GM21447 (cell line): ENCODE data around the gene CHRM4.

Experiments used
- ATAC-seq: cut with Tn5 transposase; IDR thresholded peaks from one replicate; pipeline ENCODE4 v1.9.1; 2021; ENCODE audit not compliant: unreplicated experiment

Gene CHRM4

DNA sequence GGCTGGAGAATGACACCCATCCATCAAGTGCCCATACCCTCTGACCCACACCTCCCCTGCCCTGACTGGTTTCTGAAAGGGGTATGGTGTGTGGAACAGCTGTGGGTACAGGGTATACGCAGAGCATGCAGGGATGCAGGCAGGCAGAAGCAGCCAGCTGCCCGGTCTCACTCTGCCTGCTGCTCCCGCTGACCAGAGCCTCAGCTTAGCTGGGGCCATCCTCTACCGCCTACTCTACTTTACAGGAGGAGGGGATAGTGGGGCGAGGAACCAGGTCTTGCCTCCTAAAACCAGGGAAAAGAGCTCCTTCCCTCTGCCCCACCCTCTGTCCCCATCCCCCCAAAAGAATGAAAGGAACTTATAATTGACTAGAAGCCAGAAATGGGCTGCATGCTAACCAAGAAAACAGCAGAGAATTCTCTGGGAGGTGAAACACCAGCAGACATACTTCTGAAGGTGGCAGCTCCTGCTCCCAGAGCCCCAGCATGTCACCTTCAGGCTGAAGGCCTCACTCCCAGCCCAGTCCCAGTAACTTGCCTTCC is 13.0 kb upstream of the CHRM4 start:
- ATAC-seq, result no peak

DNA sequence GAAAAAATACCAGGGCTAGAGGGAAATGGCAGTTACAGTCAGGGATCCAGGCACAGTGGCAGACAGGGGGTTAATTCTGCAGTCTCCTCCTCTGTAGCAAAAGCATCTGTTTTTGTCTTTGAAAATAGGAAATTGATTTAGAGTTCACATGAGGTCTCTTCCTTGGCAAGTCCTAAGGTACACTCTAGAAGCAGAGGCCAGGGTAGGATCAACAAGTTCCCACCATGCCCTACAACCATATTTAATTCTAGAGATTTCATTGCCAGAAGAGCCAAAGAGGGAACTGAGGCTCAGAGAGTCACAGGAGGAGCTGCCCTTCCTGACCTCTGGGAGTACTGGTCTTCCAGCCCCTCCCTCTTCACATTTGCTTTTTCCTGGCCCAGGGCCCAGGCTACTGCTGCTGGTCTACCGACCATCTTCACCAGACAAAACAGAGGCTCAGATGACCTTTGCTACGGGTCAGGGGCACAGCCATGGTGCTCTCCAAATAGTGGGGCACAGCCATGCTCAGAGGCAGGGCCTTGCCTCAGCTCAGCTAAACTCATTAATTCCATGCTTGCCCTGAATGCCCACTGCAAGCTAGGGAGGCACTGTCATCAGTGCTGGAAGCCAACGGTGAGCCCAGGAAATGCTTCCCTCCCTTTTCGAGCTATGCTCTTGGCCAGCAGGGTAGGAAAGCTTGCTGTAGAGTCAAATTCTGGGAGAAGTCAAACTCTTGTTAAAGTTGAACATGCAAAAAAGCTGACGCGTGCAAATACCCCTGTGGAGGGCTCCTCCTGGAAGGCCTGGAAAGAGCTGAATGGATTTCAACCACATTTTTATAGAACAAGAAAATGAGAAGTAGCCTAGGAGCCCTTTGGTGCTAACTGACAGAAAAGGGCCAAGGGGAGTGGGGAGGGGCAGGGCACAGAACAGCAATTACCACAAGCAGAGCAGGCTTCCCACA is 11.7 kb upstream of the CHRM4 start:
- no peak for ATAC-seq

DNA sequence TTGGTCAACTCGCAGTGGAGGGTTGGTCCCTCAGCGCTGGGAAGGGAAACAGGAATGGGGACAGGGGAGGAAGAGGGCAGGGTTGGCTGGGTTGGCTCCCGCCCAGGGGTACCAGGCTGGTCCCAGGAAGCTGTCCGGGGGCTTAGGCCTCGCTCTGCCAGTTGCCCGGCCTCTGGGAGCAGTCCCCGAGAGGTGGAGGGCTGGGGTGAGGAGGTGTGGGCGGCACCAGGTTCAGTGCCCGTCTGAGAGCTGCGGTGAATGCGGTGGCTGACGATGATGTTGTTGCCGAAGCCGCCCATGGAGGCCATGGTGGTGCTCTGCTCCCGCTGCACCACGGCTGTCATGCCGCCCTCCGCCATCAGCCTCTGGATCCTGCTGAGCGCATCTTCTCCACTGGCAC is 6.0 kb upstream of the CHRM4 start:
- ATAC-seq, result no peak

DNA sequence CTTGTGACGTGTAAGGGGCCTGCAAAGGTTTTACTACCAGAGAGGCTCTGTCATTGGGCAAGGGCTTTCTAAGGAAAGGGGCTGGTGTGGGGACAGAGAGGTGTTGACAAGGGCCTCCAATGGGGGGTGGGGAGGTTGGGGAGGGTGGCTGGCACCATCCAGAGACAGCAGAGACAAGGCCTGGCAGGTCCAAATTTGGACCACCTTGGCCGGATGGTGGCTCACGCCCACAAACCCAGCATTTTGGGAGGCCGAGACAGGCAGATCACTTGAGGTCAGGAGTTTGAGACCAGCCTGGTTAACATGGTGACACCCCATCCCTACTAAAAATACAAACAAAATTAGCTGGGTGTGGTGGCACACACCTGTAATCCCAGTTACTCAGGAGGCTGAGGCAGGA is 2.2 kb upstream of the CHRM4 start:
- ATAC-seq, result no peak

DNA sequence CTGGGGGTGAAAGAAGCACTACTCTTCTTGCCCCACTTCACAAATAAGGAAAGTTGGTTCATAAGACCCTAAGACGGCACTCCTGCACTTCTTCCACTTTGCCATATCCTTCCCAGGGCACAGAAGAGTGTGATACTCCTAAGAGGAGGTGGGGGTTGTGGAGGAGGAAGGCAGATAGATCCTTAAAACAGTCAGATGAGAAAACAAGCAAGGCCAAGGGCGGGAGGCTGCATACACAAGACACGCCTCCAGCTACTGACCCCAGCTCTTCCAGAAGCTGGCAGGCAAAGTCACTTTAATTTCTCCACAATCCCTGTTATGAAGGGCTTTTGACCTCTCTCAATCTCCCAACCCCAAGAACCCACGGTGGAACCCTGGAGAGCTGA is 1.6 kb upstream of the CHRM4 start:
- no peak for ATAC-seq

DNA sequence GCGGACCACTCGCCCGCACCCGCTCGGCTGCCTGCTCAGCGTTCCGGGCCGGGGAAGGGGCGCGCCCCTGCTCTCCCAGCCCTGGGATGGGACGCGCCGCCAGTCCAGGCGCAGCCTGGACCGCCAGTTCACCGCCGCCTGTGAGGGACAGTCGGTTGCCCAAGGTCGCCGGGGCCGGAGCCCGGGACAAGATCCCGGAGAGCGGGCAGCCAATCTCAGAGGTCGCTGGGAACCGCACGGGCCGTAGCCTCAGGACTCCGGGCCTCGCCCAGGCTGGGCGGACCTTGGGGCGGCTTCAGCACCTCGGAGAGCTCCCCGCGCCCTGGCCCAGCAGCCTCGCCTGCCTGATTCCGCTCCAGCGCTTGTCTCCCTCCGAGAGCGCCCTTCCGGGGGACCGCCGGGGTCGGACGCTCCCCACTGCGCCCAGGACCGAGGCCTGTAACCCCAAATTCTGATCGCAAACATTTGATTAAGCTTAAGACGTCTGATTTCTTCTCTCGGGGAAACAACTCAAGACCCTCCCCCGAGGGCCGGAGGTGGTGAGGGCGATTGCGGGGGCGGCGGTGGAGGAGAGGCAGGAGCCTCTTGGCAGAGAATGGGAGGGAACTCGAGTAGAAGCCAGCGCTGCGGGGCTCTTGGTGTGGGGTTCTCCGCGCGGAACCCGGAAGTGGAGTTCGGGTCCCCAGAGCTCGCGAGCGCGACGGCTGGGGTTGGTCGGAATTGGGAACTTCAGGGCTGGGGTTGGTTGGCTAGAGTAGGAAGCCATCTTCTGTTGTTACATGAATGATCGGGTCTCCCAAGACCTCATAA is 1.1 kb upstream of the CHRM4 start:
- peak; percentile 57 for ATAC-seq

DNA sequence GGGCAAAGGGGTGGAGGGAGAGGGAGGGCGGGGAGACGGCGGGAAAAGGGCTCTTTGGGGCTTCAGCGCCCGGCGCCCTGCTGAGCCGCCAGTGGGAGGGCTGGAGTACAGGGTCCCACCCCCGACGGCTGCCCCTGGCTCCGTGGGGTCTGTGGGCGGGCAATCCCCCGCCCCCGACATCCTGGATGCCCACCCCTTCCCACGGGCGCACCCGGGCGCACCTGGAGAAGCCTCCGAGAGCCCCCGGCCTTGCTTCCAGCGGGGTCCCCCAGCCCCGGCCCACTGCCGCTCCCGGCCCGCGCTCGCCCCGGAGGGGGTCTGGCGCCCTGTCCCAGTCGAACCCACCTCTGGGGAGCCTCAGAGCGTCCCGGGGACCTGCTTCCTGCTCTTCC is 394 bp downstream of the CHRM4 start:
- ATAC-seq, result no peak

DNA sequence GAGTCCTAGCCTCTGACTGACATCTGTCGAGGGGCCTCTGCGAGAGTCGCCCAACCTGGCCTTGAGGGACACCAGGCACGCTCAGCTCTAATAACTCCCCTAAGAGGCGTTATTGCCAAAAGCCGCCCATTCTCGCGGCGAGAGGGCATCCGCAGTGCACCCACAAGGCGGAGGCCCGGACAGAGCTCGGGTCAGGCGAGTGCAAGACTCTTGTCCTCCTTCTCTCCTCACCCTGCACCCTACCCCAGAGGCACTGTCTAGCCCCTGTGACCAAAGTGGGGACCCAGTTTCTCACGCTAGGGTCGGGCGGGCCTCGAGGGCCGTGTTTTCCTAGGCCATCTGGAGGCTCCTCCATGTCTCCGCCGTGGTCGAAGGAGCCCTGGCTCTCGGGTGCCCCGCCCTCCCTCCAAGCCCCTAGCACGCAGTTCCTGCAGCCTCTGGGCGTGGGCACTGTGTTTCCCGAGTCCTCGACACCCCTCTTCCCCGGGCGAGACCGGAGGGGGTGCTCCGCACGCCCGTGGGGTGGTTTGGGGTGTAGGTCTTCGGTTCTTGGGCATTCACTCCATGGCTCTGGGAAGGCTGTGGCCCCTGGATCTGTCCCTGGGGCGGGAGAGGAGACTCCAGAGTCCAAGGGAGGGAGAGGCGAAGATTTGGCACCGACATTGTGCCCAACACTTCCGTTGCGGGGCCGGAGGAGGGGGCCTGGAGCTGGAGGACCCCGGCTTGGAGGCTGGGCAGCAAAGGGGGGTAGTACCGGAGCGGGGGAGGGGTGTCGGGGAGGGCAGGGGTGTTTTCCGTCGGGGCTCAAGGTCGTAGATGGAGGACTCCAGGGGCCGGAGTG is 1.0 kb downstream of the CHRM4 start:
- ATAC-seq, result no peak

DNA sequence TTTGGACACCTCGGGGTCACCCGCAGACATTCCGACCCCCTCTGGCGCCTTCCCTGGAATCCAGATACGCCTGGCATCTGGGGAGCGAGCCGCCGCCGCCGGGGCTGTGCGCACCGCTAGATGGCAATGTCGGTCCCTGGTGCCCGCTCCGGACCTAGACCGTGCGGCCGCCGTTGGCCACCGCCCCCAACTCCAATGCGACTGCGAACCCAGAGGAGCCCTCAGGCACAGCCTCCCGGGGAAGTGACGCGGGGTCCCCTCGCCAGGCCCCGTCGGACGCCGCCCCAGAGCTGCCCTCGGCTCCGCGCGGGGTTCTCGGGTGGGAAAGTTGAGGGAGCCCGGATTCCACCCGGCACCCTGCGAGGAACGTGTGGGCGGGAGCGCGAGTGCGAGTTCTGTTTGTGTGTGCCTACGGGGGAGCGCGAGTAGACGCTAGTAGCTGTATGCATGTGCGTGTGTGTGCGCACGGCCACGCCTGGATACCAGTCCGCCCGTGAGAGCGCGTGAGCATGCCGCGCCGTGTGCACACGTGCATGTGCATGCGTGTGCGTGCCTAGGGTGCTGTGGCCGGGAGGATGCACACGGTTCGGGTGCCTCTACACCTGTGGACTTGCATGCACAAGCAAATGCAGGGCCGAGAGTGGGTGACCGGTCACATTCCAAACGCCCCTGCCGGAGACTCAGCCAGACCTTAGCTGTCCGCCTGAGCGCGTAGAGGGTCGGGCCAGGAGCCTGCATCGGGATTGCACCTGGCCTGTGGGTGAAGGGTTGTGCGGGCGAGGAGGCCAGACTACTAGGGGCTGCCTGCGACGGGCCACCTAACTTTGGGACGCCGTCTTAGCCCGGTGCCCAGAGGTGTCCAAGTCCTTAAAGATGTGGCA is 1.9 kb downstream of the CHRM4 start:
- ATAC-seq, result peak; percentile 54

DNA sequence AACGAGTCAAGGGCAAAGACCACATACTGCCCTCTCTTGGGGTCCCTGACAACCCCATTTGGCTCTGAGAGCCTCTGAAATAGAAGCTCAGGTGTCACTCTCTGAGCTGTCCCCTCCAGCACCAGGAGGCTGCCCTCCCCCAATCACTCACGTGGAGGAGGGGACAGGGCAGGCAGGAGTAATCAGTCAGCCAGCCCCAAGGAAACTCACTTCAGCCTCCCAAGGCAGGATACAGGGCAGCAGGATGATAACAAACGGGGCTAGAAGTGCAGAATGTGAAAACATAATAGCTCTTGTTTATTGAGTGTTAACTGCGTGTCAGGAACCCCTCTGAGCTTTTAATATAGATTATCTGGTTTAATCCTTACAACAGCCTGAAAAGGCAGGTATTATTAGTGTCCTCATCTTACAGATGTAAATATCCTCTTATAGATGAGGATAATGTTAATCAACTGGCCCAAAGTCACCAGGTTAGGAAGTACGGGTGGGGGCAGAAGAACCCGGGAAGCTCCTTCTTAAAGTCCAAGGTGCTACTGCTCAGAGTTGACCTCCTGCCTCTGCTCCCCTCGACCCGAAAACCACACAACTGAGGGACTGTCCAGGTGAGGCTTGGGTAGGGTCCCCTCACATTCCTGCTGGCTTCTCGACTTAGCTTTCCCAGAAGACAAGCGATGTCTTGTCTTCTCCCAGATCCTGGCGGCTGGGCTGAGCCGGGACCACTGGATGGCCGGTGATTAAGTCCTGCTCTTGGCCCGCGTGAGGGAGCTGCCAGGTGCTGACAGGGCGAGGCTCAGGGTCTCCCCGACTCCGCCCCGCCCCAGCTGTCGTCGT is 2.7 kb downstream of the CHRM4 start:
- no peak for ATAC-seq

DNA sequence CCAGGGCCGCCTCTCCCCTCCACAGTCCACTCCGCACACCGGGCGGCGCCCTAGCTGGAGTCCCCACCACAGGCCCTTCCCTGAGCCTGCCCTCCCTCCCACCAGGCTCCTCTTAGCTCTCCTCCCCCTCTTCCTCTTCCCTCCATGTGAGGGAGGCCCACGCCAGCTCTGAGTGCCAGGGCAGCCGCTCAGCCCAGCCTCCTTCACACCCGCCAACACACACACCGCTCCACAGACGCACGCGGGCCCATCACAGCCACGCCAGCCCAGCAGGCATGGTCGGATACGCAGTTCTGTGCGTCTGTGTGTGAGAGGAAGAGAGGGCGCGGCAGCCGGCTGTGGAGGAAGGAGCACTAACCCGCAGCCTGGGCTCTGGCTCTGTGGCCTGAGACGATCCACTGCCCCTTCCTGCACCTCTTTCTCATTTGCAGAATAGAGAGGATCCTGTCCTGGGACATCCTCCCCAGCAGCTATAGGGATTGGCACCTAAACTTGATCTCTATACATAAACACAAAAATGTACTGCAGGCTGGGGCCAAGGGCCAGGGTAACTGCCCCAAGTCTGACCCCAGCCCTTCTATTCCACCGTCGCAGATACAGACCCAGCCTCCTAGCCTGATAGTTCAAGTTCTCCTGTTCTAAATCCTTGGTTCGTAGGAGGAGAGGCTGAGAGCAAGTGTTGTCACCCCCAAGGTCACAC is 3.5 kb downstream of the CHRM4 start:
- ATAC-seq, result no peak

DNA sequence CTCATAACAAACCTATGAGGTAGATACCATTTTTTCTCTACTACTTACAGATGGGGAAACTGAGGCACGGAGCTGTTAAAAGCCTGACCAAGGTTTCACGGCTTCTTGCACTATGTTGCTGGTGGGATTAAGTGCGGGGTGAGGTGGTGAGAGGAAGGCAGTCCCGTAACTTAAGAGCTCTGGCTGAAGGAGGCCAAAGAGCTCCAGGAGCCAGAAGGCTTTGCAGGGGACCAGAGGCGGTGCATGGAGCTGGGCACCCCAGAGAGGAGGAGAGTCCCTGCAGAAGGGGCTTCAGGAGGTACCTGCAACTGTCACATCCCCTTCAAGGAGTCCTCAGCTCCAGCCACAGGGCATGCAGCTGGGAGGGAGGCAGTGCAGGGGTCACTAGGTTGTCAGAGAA is 4.1 kb downstream of the CHRM4 start:
- ATAC-seq, result no peak

DNA sequence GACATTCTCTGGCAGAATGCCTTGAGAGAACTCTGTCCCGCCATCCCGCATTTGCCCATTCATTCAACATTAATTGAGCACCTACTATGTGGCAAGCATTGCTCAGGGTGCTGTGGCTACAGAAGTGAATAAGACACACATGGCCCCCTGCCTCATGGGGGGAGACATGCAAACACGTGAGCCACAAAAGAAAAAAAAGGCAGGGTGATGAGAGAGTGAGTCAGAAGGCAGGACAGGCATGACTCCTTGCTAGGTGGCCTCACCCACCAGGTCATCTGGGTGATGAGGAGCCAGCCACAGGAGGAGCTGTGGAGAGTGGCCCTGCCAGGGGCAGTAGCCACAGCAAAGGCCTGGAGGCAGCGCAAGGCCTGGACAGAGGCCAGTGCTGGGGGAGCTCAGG is 4.9 kb downstream of the CHRM4 start:
- ATAC-seq, result no peak

DNA sequence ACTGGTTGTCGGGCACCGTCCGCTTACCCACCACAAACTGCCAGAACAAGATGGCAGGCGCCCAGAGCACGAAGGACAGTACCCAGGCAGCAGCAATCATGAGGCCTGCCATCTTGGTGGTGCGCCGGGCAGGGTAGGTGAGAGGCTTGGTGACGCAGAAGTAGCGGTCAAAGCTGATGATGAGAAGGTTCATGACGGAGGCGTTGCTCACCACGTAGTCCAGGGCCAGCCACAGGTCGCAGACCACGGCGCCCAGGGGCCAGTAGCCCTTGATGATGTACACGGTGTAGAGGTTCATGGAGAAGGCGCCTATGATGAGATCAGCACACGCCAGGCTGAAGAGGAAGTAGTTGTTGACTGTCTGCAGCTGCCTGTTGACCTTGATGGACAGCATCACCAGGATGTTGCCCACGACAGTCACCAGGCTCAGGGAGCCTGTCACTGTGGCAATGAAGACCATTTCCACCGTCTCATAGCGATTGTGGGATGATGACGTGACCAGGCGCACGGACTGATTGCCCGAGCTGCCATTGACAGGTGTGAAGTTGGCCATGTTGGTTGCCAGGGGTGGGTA is 5.5 kb downstream of the CHRM4 start:
- no peak for ATAC-seq

DNA sequence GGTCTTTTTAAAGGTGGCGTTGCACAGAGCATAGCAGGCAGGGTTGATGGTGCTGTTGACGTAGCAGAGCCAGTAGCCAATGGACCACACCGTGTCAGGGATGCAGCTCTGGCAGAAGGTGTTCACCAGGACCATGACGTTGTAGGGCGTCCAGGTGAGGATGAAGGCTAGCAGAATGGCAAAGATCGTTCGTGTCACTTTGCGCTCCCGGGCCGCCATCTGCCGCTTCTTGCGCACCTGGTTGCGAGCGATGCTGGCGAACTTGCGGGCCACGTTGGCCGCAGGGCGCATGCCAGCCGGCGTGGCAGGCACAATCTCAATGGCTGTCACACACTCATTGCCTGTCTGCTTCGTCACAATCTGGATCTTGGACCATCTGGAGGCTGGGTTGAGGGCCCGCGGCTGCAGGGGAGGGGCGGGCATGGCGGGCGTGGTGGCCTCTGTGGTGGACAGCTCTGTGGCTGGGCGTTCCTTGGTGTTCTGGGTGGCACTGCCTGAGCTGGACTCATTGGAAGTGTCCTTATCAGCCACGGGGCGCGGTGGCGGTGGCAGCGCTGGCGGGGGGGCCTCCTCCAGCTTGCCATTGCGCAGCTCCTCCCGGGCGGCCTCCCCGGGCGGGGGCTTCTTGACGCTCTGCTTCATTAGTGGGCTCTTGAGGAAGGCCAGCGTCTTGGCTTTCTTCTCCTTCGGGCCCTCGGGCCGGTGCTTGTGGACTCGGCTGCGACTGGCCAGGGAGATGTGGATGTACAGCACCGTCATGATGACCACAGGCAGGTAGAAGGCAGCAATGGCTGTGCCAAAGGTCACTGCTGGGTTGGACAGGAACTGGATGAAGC is 6.2 kb downstream of the CHRM4 start:
- ATAC-seq, result no peak

DNA sequence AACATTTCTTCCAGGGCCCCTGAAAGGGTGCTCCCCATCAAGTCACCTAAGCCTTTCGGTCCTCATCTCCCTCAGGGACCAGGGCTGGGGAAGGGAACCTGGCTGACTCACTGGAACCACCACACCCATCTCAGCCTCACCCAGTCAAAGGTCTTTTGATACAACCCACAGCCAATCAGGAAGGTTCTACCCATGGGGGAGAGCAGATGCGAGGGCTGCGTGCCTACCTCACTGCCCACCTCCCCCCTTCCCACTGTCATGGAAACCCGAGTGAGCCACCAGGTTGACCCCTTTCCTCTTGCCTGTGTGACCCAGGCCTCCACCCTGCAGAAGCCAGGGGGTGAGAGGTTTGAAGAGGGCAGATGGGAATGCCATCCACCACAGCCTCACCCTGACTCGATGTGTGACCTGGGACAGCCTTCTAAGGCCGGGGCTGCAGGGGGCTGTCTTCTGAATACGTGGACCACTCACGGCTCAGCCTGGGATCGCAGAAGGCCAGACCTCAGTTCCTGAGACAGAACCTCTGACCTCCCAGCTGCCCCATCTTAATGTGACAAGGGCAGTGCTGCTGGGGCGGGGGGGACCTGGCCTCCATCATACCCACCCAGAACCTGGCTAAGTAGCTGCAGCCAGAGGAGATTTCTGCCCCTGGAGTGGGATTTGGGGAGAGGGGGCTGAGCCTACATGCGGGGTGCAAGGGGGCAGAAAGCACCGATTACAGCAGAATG is 7.4 kb downstream of the CHRM4 start:
- no peak for ATAC-seq

DNA sequence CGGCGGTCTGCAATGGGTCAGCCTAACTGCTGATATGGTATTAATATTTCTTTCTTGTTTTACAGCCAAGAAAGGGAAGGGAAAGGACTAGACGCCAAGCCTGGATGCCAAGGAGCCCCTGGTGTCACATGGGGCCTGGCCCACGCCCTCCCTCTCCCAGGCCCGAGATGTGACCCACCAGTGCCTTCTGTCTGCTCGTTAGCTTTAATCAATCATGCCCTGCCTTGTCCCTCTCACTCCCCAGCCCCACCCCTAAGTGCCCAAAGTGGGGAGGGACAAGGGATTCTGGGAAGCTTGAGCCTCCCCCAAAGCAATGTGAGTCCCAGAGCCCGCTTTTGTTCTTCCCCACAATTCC is 8.2 kb downstream of the CHRM4 start:
- ATAC-seq, result no peak
